Glomerular visceral epithelial cell (primary cell): ENCODE measurements around the gene YBX2.
"Not testable (repeated sequence)": the region's sequence is repeated elsewhere in the genome, so short reads cannot be mapped to it uniquely, and the experiment has no call there.

Experiments
- DNase-seq: peaks from one replicate; pipeline ENCODE4 v3.0.0-alpha.2; 2016; ENCODE audit errors: extremely low spot score

Gene YBX2

GRCh38 chr17:7294614-7295153 lies at the start of gene YBX2:
Gene YBX2, minus strand, starts transcription at chr17:7294639. Its CDS starts 139 bp downstream, at chr17:7294500.
- peak; percentile 48 for DNase-seq

DNA sequence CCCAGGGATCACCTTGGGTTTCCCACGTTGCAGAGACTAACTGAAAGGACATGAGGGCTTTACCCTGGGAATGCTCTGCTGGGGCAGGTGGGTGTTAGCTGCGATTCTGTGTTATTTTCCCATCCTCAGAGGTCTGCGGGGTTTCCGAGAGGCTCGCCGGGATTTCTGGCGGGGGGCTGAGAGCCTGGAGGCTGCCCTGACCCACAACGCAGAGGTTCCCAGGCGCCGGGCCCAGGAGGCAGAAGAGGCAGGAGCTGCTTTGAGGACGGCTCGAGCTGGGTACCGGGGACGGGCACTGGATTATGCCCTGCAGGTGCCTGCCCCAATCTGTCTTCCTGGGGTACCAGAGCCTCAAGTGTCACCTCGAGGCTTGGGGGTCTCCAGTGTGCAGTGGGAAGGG lies 48.8 kb upstream of the YBX2 start:
- DNase-seq: no peak

DNA sequence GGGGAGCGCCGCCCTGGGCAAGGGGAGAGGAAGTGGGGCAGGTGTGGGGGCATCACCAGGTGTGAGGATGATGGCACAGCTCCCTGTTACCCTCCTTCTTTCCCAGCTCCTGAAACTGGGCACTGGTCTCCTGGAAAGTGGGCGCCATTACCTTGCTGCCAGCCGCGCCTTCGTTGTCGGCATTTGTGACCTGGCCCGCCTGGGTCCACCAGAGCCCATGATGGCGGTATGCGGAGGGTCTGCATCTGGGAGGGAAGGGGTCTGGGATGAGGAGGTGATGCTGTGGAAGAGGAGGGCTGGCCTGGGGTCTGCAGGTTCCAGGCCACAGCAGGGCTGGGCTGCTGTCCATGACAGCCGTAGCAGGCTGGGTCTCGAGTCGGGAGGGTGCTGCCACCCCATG lies 47.4 kb upstream of the YBX2 start:
- no peak for DNase-seq

DNA sequence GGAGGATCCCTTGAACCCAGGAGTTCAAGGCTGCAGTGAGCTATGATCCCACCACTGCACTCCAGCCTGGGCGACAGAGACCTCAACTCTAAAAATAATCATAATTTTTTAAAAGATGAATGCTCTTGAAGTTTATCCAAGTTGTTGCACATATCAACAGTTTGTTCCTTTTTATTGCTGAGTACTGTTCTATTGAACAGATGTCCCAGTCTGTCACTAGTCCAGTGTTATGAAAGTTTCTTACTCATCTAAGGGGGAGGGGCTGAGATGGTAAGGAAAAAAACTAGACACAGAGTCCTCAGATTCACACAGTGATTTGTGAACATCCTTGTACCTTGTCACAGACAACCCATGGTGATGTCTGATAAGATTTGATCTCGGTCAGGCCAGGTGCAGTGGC lies 45.7 kb upstream of the YBX2 start:
- DNase-seq: no peak

GRCh38 chr17:7337600-7337999 lies 43.2 kb upstream of the YBX2 start:
- DNase-seq: not testable (repeated sequence)

DNA sequence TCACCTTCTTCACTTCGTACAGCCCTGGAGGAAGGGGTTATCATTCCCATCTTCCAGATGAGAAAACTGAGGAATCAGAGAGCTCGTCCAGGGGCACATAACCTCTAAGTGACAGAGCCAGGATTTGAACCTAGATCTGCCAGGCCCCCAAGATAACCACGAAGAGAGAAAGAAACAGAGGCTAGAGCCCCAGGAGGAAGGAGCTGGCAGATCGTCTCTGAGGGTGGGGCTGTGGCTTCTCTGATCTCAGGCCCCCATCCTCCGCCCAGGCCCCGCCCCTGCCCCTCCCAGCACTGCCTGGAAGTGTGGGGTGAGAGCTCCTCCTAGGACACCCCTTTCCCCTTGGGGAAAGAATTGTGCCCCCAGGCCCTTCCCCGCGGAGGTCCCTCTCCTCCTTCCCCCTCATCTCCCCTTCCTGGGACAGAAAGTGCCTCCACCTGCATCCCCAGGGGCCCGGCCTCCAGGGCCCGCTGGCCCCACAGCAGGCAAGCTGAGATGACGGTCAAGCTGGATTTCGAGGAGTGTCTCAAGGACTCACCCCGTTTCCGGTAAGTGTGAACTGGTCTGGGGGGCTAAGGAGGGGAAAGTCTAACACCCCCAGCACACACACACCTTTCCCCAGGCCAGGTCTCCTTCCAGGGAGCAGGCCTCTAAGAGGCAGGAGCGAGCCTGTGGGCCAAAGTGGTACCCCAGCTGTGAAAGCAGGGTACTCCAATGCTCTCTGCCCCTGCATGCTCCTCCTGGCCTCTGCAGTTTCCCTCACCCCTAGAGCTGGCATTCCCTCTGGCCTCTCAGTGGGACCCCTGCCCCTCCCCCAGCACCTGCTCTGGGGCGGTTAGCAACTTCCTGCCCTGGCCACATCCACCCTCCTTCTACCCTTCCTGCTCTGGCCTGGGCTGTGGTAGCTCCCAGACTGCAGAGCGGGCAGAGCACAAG lies 42.1 kb upstream of the YBX2 start, which contains the start of gene ACAP1:
Gene ACAP1, plus strand, starts transcription at position 290 of the 936 bp plus-strand sequence. Its CDS starts 206 bp downstream, at position 496.
- no peak for DNase-seq

- DNase-seq: not testable (repeated sequence)
Measured at GRCh38 chr17:7335765-7336164, 41.3 kb upstream of the YBX2 start.

GRCh38 chr17:7334938-7335538 lies 40.6 kb upstream of the YBX2 start:
- no peak for DNase-seq

- not testable (repeated sequence) for DNase-seq
Measured at GRCh38 chr17:7332600-7333069, 38.2 kb upstream of the YBX2 start.

- DNase-seq: no peak
Measured at GRCh38 chr17:7332111-7332510, 37.7 kb upstream of the YBX2 start.

- no peak for DNase-seq
Measured at GRCh38 chr17:7330638-7331015, 36.2 kb upstream of the YBX2 start.

DNA sequence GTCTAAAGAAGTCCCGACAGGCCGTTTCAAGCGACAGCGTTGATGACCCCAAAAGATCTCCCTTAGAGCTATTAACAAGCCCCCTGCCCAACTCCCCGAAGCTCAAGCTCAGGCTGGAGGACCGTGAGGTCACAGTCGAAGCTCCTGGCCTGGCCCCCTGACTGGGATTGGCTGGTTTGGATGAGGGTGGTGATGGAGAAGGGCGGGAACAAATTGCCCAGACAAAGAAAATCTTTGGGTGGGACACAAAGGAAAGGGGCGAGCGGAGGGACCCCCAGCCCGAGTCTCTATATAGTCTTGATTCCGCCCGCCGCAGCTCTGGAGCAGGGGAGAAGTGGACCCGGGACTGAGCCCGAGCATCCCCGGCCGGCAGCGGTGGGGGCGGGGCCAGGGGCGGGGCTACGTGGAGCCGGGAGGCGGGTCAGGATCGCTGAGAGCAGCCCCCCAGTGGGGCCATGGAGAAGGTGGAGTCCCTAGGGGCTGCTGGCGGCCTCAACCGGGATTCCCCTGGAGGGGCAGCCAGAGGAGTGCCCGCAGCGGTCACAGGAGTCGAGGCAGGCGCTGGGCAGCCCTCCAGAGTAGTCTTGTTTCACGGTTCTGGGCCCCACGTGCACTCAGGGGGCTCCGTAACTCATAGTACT lies 35.7 kb upstream of the YBX2 start:
- peak; percentile 80 for DNase-seq

DNA sequence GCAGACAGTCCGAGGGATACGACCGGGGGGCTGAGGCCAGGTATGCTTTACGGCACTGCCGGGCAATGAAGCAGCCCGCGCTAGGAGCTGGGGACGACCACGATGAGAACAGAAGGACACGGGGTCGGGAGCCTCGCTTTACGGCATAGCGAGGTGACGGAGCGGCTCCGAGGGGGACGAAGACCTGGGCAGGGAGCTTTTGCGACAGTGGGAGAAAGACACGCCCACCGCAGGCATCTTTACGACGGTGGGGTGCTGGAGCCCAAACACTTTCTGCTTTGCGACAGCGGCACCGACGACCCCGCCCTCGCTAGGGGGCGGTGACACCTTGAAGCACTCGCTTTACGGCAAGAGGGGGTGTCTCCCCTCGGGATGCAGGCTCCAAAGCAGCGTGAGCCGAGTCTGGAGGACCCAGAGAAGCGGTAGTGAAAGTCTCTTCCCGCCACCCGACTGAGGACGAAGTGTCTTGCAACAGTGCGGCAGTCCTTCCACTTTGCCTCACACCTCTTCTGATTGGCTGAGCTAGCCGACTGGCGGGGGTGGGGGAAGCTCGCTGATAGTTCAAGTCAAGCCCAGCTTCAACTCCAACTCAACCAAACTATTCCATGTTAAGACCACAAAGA lies 35.0 kb upstream of the YBX2 start:
- peak; percentile 99 for DNase-seq

GRCh38 chr17:7328840-7329373 lies 34.5 kb upstream of the YBX2 start, which contains the start of gene NEURL4:
Gene NEURL4, minus strand, starts transcription at chr17:7329335. Its CDS starts 23 bp downstream, at chr17:7329312.
- peak; percentile 27 for DNase-seq

GRCh38 chr17:7328009-7328408 lies 33.6 kb upstream of the YBX2 start:
- no peak for DNase-seq

GRCh38 chr17:7327501-7327900 lies 33.1 kb upstream of the YBX2 start:
- DNase-seq: no peak

GRCh38 chr17:7327056-7327455 lies 32.6 kb upstream of the YBX2 start:
- no peak for DNase-seq

GRCh38 chr17:7326186-7326585 lies 31.7 kb upstream of the YBX2 start:
- DNase-seq: no peak

DNA sequence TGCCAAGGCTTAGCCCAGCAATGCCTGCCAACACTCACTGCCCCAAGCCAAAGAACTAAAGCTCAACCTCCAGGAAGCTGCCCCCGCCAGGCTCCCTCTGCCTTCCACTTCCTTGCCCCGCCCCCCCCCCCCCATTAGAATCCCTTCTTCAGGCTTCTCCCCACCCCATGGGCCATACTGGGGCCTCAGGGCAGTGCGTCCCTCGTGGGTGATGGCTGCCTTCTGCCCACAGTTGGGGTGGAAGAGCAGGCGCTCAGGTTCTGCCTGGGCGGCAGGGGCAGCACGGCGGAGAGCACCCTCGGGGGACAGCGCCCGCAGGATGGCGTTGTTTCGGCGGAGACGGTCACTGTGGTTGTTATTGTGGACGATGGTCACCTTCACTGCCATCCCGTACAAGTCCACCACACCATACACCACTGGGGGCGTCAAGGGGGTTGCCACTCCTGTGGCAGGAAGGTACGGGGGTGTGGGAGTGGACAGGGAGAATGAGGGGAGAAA lies 30.6 kb upstream of the YBX2 start:
- no peak for DNase-seq

DNA sequence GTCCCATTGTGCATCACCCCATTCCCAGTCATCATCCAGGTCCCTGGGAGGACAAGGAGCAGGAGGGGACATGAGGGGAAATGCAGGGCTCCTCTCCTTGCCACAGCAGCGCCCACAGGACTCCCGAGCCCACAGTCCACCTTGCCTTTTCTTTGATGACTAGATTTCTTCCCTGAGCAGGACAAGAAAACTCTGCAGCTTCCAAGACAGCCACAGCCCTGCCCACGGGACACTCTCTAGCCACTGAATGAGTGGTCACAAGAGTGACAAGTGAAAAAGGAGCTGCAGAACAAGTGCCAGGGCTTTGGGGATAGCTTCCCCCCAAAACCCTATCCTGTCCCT lies 30.0 kb upstream of the YBX2 start:
- no peak for DNase-seq

DNA sequence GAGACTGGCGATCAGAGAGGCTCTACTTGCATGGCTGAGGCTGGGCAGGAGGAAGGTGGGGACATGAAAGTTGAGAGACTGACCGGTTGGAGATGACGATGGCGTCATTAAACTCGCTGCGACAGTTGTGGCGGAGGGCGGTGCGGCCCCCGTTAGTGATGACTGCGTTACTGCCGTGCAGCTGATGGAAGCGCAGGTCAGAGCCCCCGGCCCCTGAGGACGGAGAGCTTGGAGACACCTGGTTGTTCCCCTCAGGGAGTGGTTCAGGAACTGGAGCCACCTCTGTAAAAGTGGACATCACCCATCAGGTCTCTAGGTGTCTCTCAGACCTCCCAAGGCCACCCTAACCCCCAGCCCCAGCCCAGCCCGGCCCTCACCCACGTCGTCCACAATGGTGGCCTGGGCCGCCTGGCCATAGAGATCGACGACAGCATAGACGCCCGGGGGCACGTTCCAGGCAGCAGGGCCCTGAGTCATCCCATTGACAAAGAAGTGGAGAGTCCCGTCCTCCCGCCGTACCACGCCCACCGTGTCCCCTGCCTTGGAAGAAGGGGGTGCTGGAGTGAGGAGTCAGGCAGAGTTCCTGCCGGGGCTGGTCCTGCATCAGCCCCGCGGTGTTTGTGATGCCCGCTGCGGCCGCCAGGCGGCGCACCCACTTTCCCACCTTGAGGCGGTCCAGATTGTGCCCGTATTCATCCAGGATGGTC lies 29.4 kb upstream of the YBX2 start:
- DNase-seq: no peak
